RWPE2 (cell line): ENCODE measurements around the gene RASA2.
A peak's percentile ranks its signal among the peaks of the same experiment; 100 is the strongest.
"Not testable (repeated sequence)": the region's sequence is repeated elsewhere in the genome, so short reads cannot be mapped to it uniquely, and the experiment has no call there.

Experiments
- ATAC-seq: fragments of 200-7000 bp; cut with Tn5 transposase; 3 replicates; pipeline ENCODE4 v1.9.1; 2021; ENCODE audit warnings: low read depth
- DNase-seq: peaks from one replicate; pipeline ENCODE4 v3.0.0-alpha.2; 2020; ENCODE audit warnings: low spot score
- H3K27ac ChIP-seq: fragments of 450-650 bp; 2 replicates; pipeline ENCODE4 v1.5.1; 2017; ENCODE audit warnings: mild to moderate bottlenecking; ENCODE audit not compliant: poor library complexity, severe bottlenecking
- H3K27me3 ChIP-seq: fragments of 250-450 bp; sonication (Bioruptor Pico); 2 replicates; pipeline ENCODE4 v1.5.1; 2021; ENCODE audit warnings: mild to moderate bottlenecking, moderate library complexity; ENCODE audit not compliant: insufficient read depth, poor library complexity, severe bottlenecking
- H3K36me3 ChIP-seq: fragments of 250-450 bp; sonication (Bioruptor Pico); 2 replicates; pipeline ENCODE4 v1.5.1; 2020; ENCODE audit warnings: low read depth, mild to moderate bottlenecking, moderate library complexity
- H3K4me1 ChIP-seq: fragments of 250-450 bp; sonication (Bioruptor Pico); 2 replicates; pipeline ENCODE4 v1.5.1; 2021; ENCODE audit warnings: mild to moderate bottlenecking, moderate library complexity; ENCODE audit not compliant: insufficient read depth, poor library complexity, severe bottlenecking
- H3K4me3 ChIP-seq: fragments of 250-450 bp; sonication (Bioruptor Pico); 2 replicates; pipeline ENCODE4 v1.5.1; 2021; ENCODE audit warnings: mild to moderate bottlenecking, moderate library complexity; ENCODE audit not compliant: severe bottlenecking
- H3K9me3 ChIP-seq: fragments of 250-450 bp; sonication (Bioruptor Pico); 2 replicates; pipeline ENCODE4 v1.5.1; 2021; ENCODE audit warnings: mild to moderate bottlenecking, moderate library complexity; ENCODE audit not compliant: severe bottlenecking
- CTCF ChIP-seq: fragments of 450-650 bp; IDR thresholded peaks from one replicate; pipeline ENCODE4 v1.5.1; 2017; ENCODE audit warnings: mild to moderate bottlenecking, moderate library complexity; ENCODE audit not compliant: poor library complexity, severe bottlenecking

RASA2 gene

GRCh38 chr3:141532609-141533008 is 45.8 kb downstream of the RASA2 start:
- Histone ChIP-seq H3K27ac (no peak overlapping the region), H3K36me3 (peaks cover 35% of the 10 kb centered on the region), H3K9me3 (no peaks in the 10 kb centered on the region), H3K27me3 (no peaks in the 10 kb centered on the region), H3K4me3 (no peak overlapping the region), H3K4me1 (peaks cover 38% of the 10 kb centered on the region)
- DNase-seq (no peak), ATAC-seq (no peak)
- TF ChIP-seq CTCF: no peak

GRCh38 chr3:141536017-141536416 is 49.2 kb downstream of the RASA2 start:
- DNase-seq, ATAC-seq, H3K27me3 ChIP-seq, H3K9me3 ChIP-seq, H3K4me3 ChIP-seq, H3K27ac ChIP-seq: not testable (repeated sequence)
- Histone ChIP-seq H3K4me1 (peaks cover 17% of the 10 kb centered on the region), H3K36me3 (peaks cover 43% of the 10 kb centered on the region)

GRCh38 chr3:141537856-141538255 is 51.0 kb downstream of the RASA2 start:
- Histone ChIP-seq H3K27me3 (no peaks in the 10 kb centered on the region), H3K36me3 (peaks cover 49% of the 10 kb centered on the region), H3K4me1 (peaks cover 13% of the 10 kb centered on the region), H3K4me3 (no peak overlapping the region), H3K27ac (no peak overlapping the region), H3K9me3 (peaks cover 6% of the 10 kb centered on the region)
- DNase-seq: no peak
- no peak for TF ChIP-seq CTCF
- ATAC-seq: no peak

- H3K27ac ChIP-seq: no peak overlapping the region
- H3K4me1 ChIP-seq: peaks cover 13% of the 10 kb centered on the region
- peaks cover 56% of the 10 kb centered on the region for H3K36me3 ChIP-seq
- no peak for TF ChIP-seq CTCF
- H3K9me3 ChIP-seq: peaks cover 13% of the 10 kb centered on the region
- peak; percentile 58; the same call in 2 of the 3 replicates for ATAC-seq
- no peak overlapping the region for H3K4me3 ChIP-seq
- DNase-seq: no peak
- H3K27me3 ChIP-seq: no peaks in the 10 kb centered on the region
Measured at GRCh38 chr3:141538568-141539240, 51.9 kb downstream of the RASA2 start.

GRCh38 chr3:141539431-141540187 is 52.8 kb downstream of the RASA2 start:
- Histone ChIP-seq H3K4me3 (no peak overlapping the region), H3K4me1 (peaks cover 13% of the 10 kb centered on the region), H3K9me3 (peaks cover 13% of the 10 kb centered on the region), H3K27ac (no peak overlapping the region), H3K27me3 (no peaks in the 10 kb centered on the region), H3K36me3 (peaks cover 64% of the 10 kb centered on the region)
- no peak for TF ChIP-seq CTCF
- DNase-seq: no peak
- ATAC-seq: no peak
